OCI-LY7 (cell line): Measurements from ENCODE around the gene ACSL3. TPM values are rescaled to one million over a fixed set of nuclear protein-coding genes. Genes with fewer than 3 reads are reported as not detected.

Source experiments
- BruUV-seq: library from RNA; stranded (reverse); fragments of 400-500 nt; replicated peaks from 2 replicates; lab custom pipeline; 2021; lab: Mats Ljungman, UMichigan
- CTCF ChIA-PET: fragments of 300-600 bp; sonication (Branson Sonifier 250); formaldehyde crosslinking; loops from one replicate; lab custom pipeline; 2022; ENCODE audit warnings: antibody characterized with exemption; ENCODE audit not compliant: unreplicated experiment; lab: Charles Lee
- POLR2A ChIA-PET: fragments of 300-600 bp; sonication (Branson Sonifier 250); formaldehyde crosslinking; loops from one replicate; lab custom pipeline; 2022; ENCODE audit warnings: antibody characterized with exemption; lab: Charles Lee
- DNase-seq: peaks from one replicate; pipeline ENCODE4 v3.0.0-alpha.2; 2015; ENCODE audit warnings: low spot score
- H2AFZ ChIP-seq: fragments of 200-600 bp; sonication (generic), shearing (Covaris generic); 2 replicates; pipeline ENCODE4 v1.6.1; 2014; ENCODE audit warnings: mild to moderate bottlenecking, antibody characterized with exemption, low read length, moderate library complexity
- H3K27ac ChIP-seq: fragments of 200-600 bp; sonication (generic); 2 replicates; pipeline ENCODE4 v1.5.1; 2014; ENCODE audit warnings: mixed run types, low read depth, mild to moderate bottlenecking, moderate library complexity, low read length, inconsistent platforms; ENCODE audit not compliant: poor library complexity, severe bottlenecking
- H3K36me3 ChIP-seq: fragments of 200-600 bp; sonication (generic); 2 replicates; pipeline ENCODE4 v1.6.1; 2014; ENCODE audit warnings: mild to moderate bottlenecking, antibody characterized with exemption, low read length, moderate library complexity, mixed read lengths; ENCODE audit not compliant: insufficient read depth
- H3K4me1 ChIP-seq: fragments of 200-600 bp; sonication (generic); 2 replicates; pipeline ENCODE4 v1.5.1; 2014; ENCODE audit warnings: mild to moderate bottlenecking, low read length; ENCODE audit not compliant: insufficient read depth, poor library complexity, severe bottlenecking
- H3K4me2 ChIP-seq: fragments of 200-600 bp; sonication (generic); 2 replicates; pipeline ENCODE4 v1.6.1; 2014; ENCODE audit warnings: mild to moderate bottlenecking, low read length
- H3K4me3 ChIP-seq: fragments of 200-600 bp; sonication (generic); 2 replicates; pipeline ENCODE4 v1.5.1; 2014; ENCODE audit warnings: mild to moderate bottlenecking, low read depth, low read length; ENCODE audit not compliant: poor library complexity, severe bottlenecking
- H3K79me2 ChIP-seq: fragments of 200-600 bp; sonication (generic); 2 replicates; pipeline ENCODE4 v1.6.1; 2016; ENCODE audit warnings: low read depth, mild to moderate bottlenecking, low read length, moderate library complexity, mixed read lengths; ENCODE audit not compliant: insufficient read depth
- H3K9me2 ChIP-seq: fragments of 200-600 bp; sonication (generic); 2 replicates; pipeline ENCODE4 v1.6.1; 2016; ENCODE audit warnings: mild to moderate bottlenecking, low read length, mixed read lengths; ENCODE audit not compliant: insufficient read depth
- H3K9me3 ChIP-seq: fragments of 200-600 bp; sonication (generic); 2 replicates; pipeline ENCODE4 v1.6.1; 2014; ENCODE audit warnings: mild to moderate bottlenecking, mixed run types, low read length, mixed read lengths
- H4K20me1 ChIP-seq: fragments of 200-600 bp; sonication (generic); 2 replicates; pipeline ENCODE4 v1.6.1; 2014; ENCODE audit warnings: mild to moderate bottlenecking, antibody characterized with exemption, low read length, moderate library complexity, mixed read lengths; ENCODE audit not compliant: insufficient read depth
- CTCF ChIP-seq: fragments of 200-600 bp; sonication (generic); conservative IDR thresholded peaks from 2 replicates; pipeline ENCODE4 v1.5.1; 2014; ENCODE audit warnings: mild to moderate bottlenecking, antibody characterized with exemption, low read length, moderate library complexity, mixed read lengths
- EZH2phosphoT487 ChIP-seq: fragments of 200-600 bp; sonication (generic); IDR thresholded peaks from 2 replicates; pipeline ENCODE4 v1.6.1; 2018; ENCODE audit warnings: low read depth, borderline replicate concordance, mild to moderate bottlenecking, mixed run types, antibody characterized with exemption, low read length, moderate library complexity, mixed read lengths
- intact Hi-C: fragments of 100-400 bp; cut with micrococcal nuclease; formaldehyde crosslinking; loops from one replicate; pipeline ENCODE4 v1.10.0; 2022; ENCODE audit not compliant: unreplicated experiment
- total RNA-seq, 2 experiments: library from RNA; depleted of rRNA in 1 of 2; stranded (reverse); fragments of >200 nt in 1 of 2; shearing (Covaris generic) in 1 of 2; gene quantifications; 2 replicates each; pipeline ENCODE4 v1.2.3, GENCODE V29; 2014 to 2022

ACSL3 gene
- total RNA-seq, 2 experiments from 2014 or later, result 62.6 to 83.2 TPM

- no peaks in the 10 kb centered on the region for H4K20me1 ChIP-seq
- no peaks in the 10 kb centered on the region for H3K9me2 ChIP-seq
- intact Hi-C loops, result no loop called here
- DNase-seq, result no peak
- no peaks in the 10 kb centered on the region for H3K79me2 ChIP-seq
- H3K4me3 ChIP-seq, result no peak overlapping the region
- H2AFZ ChIP-seq, result no peak overlapping the region
- CTCF ChIA-PET, result no interaction called here
- peaks cover 73% of the 10 kb centered on the region for H3K36me3 ChIP-seq
- no peak overlapping the region for H3K4me2 ChIP-seq
- H3K4me1 ChIP-seq, result no peaks in the 10 kb centered on the region
- POLR2A ChIA-PET, result interaction anchor here (0.6 to 1.4 kb wide), 4 partner anchors 16 to 222 kb away, joined by 3 to 4 read pairs (median 3); no protein-coding TSS in a partner anchor
- TF ChIP-seq CTCF (no peak), EZH2phosphoT487 (no peak)
- BruUV-seq, result TSS peak; percentile 13
- H3K27ac ChIP-seq, result no peak overlapping the region
- no peaks in the 10 kb centered on the region for H3K9me3 ChIP-seq
These were observed 67.5 kb downstream of the ACSL3 start for GRCh38 chr2:222928335-222928734.

GRCh38 chr2:222930862-222931261 is 70.0 kb downstream of the ACSL3 start:
- intact Hi-C loops, result no loop called here
- H4K20me1 ChIP-seq, result no peaks in the 10 kb centered on the region
- TF ChIP-seq EZH2phosphoT487, result no peak
- no peak for TF ChIP-seq CTCF
- no peak overlapping the region for H3K4me3 ChIP-seq
- H3K36me3 ChIP-seq, result peaks cover 81% of the 10 kb centered on the region
- no peaks in the 10 kb centered on the region for H3K79me2 ChIP-seq
- no peaks in the 10 kb centered on the region for H3K4me1 ChIP-seq
- no peak overlapping the region for H3K4me2 ChIP-seq
- ChIA-PET POLR2A (interaction anchor here (0.6 to 1.0 kb wide), 5 partner anchors 11 to 245 kb away, joined by 3 to 6 read pairs (median 3); no protein-coding TSS in a partner anchor), CTCF (no interaction called here)
- H3K9me2 ChIP-seq, result no peaks in the 10 kb centered on the region
- H3K9me3 ChIP-seq, result no peaks in the 10 kb centered on the region
- H3K27ac ChIP-seq, result no peak overlapping the region
- BruUV-seq, result no TSS peak
- H2AFZ ChIP-seq, result no peak overlapping the region
- no peak for DNase-seq

- no peak overlapping the region for H3K27ac ChIP-seq
- DNase-seq, result no peak
- H3K79me2 ChIP-seq, result no peaks in the 10 kb centered on the region
- intact Hi-C loops, result no loop called here
- CTCF ChIA-PET, result no interaction called here
- no peaks in the 10 kb centered on the region for H4K20me1 ChIP-seq
- no TSS peak for BruUV-seq
- H3K4me2 ChIP-seq, result no peak overlapping the region
- H3K9me3 ChIP-seq, result no peaks in the 10 kb centered on the region
- no peaks in the 10 kb centered on the region for H3K4me1 ChIP-seq
- H3K36me3 ChIP-seq, result peaks cover 88% of the 10 kb centered on the region
- H2AFZ ChIP-seq, result no peak overlapping the region
- no peak for TF ChIP-seq EZH2phosphoT487
- TF ChIP-seq CTCF, result no peak
- POLR2A ChIA-PET, result interaction anchor here (0.6 to 1.0 kb wide), 6 partner anchors 13 to 246 kb away, joined by 3 to 6 read pairs (median 3); no protein-coding TSS in a partner anchor
- no peak overlapping the region for H3K4me3 ChIP-seq
- H3K9me2 ChIP-seq, result no peaks in the 10 kb centered on the region
These were observed 70.8 kb downstream of the ACSL3 start for GRCh38 chr2:222931659-222932058.
